ENCODE results near the gene SDHC.
"Not testable (repeated sequence)": the region's sequence is repeated elsewhere in the genome, so short reads cannot be mapped to it uniquely, and the experiment has no call there.

SDHC gene

DNA sequence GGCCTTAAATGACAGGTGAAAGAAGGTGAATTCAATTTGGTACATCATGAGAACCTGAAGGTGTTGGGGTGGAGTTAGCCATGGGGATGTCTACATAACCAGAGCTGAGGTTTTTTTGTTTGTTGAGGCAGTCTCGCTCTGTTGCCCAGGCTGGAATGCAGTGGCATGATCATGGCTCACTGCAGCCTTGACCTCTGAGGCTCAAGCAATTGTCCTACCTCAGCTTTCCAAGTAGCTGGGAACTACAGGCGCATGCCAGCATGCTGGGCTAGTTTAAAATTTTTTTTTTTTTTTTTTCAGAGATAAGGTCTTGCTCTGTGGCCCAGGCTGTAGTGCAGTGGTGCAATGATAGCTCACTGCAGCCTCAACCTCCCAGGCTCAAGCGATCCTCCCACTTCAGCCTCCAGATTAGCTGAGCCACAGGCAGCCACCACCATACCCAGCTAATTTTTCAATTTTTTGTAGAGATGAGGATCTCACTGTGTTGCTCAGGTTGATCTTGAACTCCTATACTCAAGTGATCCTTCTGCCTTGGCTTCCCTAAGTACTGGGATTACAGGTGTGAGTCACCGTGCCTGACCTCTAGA, 2.5 kb upstream of the SDHC start:
- DNase-seq: no peak

DNA sequence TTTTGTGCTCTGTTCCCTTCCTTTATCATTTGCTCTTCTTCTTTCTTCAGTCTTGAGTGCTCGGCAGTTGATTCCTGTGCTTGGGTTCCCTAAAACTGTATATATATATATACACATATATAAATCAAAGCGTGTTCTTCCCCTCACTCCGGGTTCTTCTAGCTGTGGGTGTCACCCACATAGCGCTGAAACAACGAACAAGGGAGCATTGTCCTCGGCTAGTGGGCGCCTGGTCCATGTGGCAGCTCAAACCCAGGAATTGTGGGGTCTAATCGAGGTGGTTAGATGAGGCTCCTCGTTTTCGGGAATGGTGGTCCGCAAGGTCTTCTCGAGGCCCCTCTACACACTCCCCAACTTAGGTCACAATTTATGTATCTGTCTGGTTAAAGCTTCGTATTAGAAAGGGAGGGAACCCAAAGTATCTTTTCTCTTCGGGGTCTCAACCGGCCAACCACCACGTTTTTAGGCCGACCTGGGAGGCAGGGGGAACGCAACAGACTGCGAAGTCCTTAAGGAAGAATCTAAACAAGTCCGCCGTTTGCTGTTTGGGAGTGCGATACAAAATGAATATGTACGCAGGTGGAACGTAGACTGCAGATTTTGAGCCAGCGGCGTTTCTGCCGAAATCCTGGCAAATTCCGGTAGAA, 504 bp upstream of the SDHC start:
- DNase-seq: no peak

DNA sequence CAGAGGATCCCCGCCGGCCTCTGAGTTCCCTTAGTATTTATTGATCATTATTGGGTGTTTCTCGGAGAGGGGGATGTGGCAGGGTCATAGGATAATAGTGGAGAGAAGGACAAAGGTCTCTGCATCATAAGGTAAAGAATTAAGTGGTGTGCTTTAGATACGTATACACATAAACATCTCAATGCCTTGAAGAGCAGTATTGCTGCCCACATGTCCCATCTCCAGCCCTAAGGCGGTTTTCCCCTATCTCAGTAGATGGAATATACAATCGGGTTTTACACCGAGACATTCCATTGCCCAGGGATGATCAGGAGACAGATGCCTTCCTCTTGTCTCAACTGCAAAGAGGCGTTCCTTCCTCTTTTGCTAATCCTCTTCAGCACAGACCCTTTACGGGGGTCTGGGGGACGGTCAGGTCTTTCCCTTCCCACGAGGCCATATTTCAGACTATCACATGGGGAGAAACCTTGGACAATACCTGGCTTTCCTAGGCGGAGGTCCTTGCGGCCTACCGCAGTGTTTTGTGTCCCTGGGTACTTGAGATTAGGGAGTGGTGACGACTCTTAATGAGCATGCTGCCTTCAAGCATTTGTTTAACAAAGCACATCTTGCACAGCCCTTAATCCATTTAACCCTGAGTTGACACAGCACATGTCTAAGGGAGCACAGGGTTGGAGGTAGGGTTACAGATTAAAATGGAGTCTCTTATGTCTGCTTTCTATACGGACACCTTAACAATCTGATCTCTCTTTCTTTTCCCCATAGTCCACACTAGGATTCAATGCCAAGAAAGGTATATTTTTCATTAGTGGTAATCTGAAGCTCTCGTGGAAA, 1.9 kb downstream of the SDHC start:
- DNase-seq: not testable (repeated sequence)

DNA sequence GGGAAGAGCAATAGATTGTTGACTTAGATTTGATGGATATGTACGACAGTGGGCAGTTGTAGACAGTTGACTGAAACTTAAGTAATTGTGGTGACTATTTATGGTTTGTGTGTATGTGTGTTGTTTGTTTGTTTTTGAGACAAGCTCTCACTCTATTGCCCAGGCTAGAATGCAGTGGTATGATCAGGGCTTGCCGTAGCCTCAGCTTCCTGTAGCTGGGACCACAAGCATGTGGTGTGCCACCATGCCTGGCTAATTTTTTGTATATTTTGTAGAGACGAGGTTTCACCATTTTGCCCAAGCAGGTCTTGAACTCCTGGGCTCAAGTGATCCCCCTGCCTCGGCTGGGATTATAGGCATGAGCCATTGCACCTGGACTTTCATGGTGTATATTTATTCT, 9.8 kb downstream of the SDHC start:
- no peak for DNase-seq

DNA sequence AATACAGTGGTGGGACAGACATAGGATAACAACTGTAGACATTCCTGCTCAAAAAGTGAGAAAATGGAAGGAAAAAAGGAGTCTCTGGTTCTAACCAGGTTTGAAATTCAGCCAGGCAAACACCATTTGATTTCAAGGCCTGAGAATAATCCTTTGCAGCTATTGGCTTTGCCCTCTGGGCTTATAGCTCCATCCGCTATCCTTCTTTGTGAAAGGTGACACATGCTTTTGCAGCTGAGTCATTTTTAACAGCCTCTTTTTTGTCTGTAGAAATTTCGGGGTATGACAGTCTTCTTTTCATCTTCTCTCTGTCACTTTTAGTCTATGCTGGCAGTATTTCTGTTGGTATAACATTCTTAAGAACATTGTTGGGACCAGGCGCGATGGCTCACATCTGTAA, 16.2 kb downstream of the SDHC start:
- no peak for DNase-seq

DNA sequence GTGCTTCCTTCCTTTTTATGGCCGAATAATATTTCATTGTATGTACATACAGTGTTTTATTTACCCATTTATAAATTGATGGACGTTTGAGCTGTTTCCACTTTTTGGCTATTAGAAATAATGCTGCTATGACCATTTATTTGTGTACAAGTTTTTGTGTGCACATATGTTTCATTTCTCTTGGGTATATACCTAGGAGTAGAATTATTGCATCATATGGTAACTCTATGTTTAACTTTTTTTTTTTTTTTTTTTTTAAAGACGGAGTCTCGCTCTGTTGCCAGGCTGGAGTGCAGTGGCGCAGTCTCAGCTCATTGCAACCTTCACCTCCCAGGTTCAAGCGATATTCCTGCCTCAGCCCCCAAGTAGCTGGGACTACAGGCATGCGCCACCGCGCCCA, 19.0 kb downstream of the SDHC start:
- DNase-seq: no peak

DNA sequence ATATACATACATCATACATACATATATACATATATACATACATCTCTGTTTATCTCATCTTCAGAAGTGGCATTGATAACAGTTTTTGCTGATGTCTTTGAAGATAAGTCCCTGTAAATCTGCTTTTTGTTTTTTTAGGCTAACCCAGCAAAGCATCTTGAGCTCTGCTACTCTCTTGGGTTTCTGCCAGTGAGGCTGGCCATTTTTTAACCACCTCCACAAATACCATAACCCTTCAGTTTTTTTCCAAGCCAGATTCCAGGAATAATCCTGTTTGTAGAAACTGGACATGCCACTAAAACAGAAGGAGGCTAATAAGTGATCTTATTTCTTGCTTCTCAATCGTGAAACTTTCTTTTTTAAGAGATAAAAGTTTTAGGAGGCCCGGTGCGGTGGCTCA, 21.6 kb downstream of the SDHC start:
- no peak for DNase-seq

DNA sequence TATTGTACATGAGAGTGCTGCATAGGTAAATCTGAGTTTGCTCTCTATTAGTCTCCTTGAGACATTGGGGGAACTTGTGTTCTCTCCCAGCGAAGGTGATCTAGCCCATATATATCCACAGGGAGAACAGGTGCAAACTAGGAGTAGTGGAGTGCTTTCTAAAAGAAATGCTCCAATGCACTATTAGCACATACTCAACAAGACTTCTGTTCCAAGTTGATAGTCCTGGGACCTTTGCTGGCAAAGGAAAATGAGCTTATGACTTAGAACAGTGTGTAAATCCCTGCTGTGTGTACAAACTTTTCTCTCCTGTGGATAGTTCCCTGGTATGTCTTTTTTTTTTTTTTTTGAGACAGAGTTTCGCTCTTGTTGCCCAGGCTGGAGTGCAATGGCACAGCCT, 28.0 kb downstream of the SDHC start:
- no peak for DNase-seq

DNA sequence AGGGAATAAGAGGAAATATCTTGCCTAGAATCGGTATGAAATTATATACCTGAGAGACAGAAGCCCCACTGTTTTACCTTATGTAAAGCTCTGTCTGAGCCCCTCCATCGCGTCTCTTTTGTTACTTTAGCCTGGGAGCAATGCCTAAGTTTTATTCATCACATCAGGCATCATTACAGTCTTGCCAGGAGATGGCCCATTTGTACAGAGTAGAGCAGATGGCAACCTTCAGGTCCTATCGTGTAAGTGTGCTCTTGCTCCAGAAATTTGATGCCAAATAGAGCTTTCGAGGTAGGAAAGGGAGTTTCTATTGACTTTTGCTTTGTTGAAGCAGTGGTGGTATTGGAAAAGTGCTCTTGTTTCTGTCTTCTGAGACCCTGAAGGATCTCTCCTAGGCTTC, 28.6 kb downstream of the SDHC start:
- DNase-seq: no peak

DNA sequence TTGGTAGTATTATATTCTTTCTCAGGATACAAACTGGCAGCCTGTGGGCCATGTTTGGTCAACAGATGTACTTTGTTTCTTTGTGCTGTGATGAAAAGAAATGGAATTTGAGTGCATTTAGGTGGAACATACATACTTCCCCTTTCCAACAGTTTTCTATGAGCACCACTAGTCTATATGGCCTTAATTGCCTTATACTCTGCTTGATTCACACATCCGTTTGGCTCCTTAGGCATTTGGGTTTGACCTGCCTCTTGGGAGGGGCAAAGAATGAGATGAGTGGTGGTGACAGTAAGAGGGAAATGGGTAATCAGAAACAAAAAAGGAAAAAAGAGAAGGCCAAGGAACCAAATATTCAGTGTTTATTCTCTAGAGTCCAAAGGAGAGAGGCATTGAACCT, 36.5 kb downstream of the SDHC start:
- no peak for DNase-seq

DNA sequence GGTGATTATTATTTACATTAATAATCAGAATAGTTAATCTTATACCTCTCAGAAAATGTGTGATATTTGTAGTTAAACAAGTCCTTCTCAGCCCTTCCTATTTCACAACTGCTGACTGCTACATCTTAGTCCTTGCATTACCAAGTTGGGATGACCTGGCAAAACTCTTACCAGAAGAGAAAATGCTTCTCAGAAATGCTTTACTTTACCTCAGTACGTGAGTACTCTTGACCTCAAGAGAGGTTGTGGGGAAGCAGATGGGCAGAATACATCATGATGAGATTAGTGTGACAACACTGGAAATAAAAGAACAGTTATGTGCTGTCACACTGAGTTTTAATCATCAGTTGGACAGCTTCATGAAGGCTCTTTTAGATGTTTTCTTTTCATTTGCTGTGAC, 37.3 kb downstream of the SDHC start:
- DNase-seq: no peak

DNA sequence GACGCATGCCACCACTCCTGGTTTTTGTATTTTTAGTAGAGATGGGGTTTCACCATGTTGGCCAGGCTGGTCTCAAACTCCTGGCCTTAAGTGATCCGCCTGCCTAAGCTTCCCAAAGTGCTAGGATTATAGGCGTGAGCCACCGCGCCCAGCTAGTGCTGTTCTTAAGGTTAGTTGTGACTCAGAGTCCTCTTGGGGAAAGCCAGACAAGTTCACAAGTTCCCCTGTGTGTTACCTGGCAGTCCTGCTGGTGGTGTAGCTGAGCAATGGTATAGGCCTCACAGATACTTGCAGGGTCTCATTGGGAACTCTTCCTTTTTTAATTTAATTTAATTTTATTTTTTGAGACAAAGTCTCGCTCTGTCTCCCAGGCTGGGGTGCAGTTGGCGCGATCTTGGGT, 42.9 kb downstream of the SDHC start:
- no peak for DNase-seq

DNA sequence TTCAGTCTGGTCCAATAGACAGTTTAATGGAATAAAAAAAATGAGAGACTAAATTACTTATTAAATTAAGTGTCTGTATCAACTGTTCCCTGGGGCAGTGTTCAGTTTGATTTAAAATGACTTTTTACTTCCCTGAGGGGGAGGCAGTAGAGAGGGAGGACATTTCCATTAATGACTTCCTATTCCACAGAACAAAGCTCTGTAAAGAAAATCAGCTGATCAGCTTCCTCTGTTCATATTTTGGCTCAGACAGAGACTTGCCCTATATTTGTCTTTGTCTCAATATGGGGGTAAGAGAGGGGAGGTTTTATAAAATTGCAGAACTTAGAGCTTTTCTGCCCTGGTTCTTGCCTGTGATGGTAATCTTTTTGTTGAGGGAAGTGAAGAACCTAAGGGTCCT, 45.1 kb downstream of the SDHC start:
- no peak for DNase-seq

DNA sequence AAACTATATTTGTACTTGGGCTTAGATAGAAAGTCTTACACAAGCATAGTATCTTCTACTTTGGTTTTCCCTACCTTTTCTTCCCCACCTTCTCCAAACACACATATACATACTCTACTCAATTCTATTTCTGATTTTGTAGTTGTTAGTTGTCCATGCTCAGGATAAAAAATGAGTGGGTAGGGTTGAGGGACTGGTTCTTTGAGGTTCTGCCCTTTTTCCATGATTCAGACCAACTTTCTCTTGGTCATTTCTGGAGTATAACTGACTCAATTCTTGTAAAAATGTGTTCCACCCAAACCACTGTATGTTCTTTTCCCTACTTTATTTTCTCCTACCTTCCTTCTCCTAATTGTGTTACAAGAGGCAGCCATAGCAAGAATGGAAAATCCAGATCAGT, 50.2 kb downstream of the SDHC start:
- no peak for DNase-seq

DNA sequence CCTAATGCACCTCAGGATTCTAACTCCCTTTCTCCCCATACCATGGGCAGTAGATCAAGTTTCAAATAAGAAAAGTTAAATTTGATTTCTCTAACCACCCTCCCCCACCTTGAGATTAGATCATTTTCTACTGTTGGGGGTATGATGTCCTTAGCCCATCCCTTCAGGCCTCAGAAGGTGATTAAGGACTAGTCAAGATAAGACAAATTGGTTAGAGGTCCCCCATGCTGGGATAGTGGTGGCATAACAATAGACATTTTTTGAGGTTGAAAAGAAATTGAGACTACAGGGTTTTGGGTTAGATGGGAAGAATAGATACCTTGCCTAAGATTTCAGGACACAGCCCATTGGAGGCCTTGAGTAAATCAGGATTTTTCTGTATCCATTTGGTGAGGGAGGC, 51.0 kb downstream of the SDHC start:
- DNase-seq: no peak

DNA sequence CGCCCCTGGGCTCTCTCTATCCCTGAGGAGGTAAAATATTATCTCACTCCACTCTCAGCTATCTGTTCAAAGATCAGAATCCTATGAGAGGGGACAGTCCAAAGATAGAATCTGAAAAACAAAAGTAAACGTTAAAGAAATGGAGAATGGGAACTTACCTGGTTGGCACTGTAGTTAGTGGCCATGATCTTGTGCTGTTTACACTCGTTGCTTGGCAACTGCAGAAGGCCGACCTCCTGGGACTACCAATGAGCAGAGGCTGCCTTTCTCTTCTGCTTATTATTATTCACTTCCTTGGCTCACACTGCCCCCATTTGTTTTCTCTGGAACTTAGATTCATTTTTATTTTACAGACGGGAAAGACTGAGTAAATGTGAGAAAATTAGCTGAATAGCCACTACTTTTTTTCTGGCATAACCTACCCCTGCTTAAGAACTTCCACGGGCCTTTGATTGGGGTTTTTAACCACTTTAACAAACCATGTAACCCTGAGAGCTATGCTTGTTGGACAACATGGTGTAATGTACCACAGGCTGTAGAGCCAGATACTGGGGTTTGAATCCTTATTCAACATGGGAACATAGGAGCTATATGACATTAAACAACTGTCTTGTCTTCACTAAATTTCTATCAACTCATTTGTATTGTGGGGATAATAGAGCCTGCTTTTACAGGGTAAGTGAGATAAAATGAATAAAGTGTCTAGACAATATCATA, 53.7 kb downstream of the SDHC start, which contains the start of gene CFAP126:
Gene CFAP126, minus strand, starts transcription at position 193 of the 717 bp plus-strand sequence. Its CDS starts 8 bp downstream, at position 185.
- no peak for DNase-seq

DNA sequence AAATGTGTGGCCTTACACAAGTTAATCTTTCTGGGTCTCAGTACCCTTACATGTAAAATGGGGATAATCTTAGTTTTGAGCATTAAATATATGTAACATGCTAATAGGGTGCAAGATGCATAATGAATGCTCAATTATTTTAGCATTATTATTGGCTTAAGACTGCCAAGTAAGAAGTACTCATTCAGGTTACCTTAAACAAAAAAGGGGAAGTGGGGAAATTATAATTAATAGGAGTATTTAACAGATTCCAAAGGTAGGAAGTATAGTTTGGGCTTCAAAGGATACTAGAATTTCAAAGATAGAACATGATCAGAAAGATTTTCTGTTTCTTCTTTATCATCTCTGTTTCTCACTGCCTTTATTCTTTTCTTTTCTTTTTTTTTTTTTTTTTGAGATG, 59.3 kb downstream of the SDHC start:
- no peak for DNase-seq

DNA sequence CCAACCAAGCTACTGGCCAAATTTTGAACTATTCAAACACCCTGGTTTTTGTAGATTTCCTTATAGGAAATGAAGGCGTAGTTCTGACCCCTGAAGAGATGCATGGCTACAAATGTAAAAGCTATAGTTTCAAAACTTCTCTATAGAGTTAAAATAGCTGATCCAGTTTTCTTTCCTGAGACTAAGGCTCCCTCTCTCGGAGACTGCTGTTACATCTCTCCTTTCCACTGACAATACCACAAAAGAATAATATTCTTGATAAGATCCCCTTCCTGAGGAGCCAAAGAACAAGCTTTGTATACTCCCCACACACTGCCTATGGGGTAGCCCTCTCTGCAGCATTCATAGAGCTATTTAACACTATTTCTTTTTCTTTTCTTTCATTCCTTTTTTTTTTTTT, 60.2 kb downstream of the SDHC start:
- no peak for DNase-seq

DNA sequence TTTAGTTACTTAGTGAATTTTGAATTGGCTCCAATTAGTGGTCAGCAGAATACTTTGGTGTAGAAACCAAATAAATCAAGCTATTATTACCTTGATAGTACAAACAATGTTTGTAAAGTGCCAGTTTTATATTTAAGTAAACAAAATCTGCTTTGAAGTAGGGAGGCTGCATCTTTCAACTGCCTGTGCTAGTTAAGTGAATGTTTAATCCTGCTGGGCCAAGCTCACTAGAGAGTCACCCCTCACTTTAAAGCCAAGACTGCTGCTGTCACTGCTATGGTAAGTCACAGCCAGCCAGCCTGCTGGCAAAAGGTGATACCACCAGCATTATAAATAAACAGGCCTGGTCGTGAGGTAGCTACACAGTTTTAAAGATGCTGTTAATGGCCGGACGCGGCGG, 63.8 kb downstream of the SDHC start:
- DNase-seq: no peak

DNA sequence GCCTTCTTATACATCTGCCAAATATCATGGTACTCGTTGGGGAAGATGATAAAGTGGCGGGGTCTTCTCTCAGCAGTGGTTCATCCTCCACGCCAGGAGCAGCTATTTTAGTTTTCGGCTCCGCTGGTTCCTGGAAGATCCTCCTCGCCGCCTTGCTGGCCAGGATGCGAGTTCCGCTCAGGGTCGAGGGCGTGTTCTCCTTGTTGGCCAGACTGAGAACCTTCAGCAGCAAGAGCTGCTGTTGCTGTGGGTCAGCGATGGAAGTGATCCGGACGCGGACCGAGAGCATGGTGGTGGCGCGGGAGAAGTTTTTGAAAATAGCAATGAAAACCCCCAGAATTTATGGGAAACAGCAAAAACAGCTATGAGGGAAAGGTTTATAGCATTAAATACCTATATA, 64.9 kb downstream of the SDHC start:
- no peak for DNase-seq

DNA sequence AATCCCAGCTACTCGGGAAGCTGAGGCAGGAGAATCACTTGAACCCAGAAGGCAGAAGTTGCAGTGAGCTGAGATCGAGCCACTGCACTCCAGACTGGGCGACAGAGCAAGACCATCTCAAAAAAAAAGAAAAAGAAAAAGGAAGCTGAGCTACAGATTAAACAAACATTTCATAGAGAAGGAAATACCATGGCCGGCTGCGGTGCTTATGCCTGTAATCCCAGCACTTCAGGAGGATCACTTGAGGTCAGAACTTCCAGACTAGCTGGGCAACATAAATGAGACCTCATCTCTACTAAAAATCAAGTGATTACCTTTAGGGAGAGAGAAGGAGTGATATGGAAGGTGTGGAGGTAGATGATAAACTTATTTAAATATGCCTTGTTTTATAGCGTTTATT, 67.5 kb downstream of the SDHC start:
- no peak for DNase-seq

DNA sequence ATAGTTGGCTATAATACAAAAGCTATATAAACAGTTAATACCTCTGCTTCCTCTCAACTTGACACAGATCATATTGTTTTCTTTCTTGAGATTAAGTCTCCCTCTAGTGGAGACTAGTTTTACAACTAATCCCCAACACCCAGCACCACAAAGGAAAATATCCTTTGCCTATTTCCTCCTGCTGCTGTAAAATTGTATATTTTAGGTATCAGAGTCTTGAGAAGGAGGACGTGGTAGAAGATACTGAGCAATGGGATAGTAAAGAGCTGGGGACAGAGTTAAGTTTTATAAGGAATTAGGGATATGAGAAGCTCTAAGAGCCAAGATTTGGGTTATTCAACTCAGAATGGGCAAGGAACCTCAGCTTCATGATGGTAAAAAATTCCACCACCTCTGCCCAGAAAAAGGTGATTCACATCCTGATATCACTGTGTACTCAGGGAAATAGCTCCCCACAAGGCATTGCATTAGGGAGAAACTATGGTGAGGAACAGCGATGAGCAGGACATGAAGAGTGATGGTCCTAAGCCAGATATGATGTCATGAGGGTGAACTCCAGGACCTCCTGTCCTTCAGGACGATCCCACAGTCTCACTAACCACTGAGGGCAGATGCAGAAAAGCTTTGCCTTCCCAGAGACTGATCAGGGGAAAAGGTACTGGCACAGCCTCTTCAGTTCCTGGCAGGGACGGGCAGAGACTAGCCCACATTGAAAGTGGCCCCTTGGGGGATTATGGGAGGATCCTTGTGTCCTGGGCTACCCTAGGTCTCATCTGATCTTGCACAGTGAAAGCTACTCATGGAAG, 68.2 kb downstream of the SDHC start:
- DNase-seq: no peak

DNA sequence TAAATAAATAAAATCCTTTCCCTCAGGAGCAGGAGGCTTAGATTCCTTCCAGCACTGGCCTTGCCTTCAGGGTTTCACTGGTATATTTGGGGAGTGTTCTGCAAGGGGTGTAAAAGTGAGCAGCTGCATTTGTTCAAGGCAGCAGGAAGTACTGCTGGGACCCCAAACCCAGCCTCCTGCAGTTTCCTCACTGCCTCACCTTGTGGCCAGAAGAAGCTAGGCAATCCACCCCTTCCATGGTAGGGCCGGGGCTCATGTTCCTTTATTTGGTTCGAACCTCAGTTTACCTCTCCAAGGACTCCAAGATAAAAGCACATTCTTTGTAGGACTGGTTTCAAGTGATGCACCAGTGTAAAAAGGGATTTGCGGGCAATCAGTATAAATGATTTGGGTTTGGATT, 74.5 kb downstream of the SDHC start:
- no peak for DNase-seq

All from cortex of kidney (tissue), 1 donor.